Measurements from ENCODE around the gene KCNQ1. TPM values are rescaled to one million over a fixed set of nuclear protein-coding genes. Genes with fewer than 3 reads are reported as not detected.

Gene KCNQ1
- total and polyA plus RNA-seq, 2 experiments from 2014 or later = not detected

DNA sequence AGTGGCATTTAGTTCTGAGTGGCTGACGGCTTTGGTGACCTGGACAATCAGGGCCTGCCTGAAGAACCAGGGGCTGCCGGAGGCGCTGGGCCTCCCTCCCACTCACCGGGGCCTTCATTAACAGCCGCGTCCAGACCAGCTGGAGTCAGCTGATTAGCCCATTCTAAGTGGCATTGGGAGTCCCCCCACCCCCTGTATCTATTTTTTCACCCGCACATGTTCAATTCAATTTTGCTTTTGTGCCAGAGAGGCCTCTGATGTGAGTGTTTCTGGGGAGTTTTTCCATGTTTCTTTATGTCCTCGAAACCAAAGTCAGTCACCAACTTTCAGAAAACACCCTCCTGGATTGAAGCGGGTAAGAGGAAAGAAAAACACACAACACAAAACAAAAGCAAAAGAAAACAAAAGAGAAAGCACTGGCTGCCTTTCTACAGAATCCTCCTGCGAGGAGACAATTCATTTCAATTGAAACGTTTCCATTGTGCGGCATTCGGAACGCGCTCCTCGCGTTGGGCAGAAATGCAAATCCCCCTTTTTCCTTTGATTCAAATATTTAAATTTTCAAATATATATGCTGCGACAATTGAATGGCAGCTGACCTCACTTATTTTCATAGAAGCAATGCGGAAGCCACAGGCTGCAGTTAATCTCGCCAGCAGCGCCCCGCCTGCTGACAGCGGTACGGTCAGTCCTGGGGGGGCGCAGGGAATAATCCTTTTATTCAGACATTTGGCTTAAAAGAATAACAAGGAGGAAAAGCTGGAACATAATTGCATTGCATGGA is 423.1 kb downstream of the KCNQ1 start:
- H3K9ac ChIP-seq = no peak overlapping the region
- 84% methylated on average over 25 of the region's 25 CpGs for WGBS, 2 experiments (ENCODE audit: low coverage in 1 of 2, low lambda C conversion rate in 2 of 2, missing lambda C conversion rate in 2 of 2)
- DNase-seq = no peak
- H3K9me3 ChIP-seq (ENCODE audit: low read depth) = no peaks in the 10 kb centered on the region
- H3F3A ChIP-seq (ENCODE audit: insufficient read depth) = no peaks in the 10 kb centered on the region
- no peak overlapping the region for H2AFZ ChIP-seq
- in situ Hi-C loops (cut with MboI) = no loop called here
- H3K36me3 ChIP-seq (ENCODE audit: low read depth) = no peaks in the 10 kb centered on the region
- H4K20me1 ChIP-seq (ENCODE audit: insufficient read depth) = no peaks in the 10 kb centered on the region
- H3K79me2 ChIP-seq (ENCODE audit: insufficient read depth) = no peaks in the 10 kb centered on the region
- no peaks in the 10 kb centered on the region for H3K4me1 ChIP-seq (ENCODE audit: insufficient read depth)
- H3K27ac ChIP-seq = no peak overlapping the region
- no peak overlapping the region for H3K4me3 ChIP-seq
- no peaks in the 10 kb centered on the region for H3K9me2 ChIP-seq (ENCODE audit: insufficient read depth)
- TF ChIP-seq EZH2 (IDR thresholded peaks at IDR 0.05; ENCODE audit: insufficient read depth, poor library complexity, severe bottlenecking) (no peak), EZH2phosphoT487 (IDR thresholded peaks at IDR 0.05; ENCODE audit: insufficient read depth, low read depth) (no peak)
- peaks cover 43% of the 10 kb centered on the region for H3K27me3 ChIP-seq (replicated peaks; ENCODE audit: insufficient read depth)
- no peak overlapping the region for H3K4me2 ChIP-seq (ENCODE audit: unreplicated experiment)

DNA sequence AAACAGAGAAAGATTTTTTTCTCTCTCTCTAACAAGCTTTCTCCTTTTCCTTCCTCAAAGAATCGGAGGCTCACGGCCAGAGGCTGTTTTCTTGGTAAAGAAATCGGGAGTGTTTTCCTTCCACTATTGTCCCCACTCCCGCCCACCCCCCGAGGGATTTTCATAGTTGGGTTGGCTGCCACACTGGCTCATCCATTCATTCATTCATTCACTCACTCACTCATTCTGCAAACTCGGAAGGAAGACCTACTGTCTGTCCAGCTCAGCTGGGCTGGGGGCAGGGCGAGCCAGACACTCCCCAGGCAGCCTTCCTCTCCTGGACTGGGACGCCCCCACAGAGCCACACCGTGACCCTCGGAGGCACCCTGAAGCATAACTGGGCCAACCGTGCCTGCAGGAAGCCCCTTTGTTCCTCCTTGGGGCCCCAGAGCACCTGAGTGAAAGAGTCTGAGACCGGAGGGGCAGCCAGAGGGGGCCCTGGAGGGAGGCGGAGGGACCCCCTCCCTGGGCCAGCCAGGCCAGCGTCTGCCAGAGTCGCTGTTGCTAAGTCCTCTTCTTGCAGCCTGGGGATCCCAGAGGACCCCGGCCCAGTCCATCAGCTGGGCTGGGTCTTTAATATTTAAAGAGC is 423.8 kb downstream of the KCNQ1 start:
- in situ Hi-C loops (cut with MboI) = no loop called here
- H2AFZ ChIP-seq = no peak overlapping the region
- no peaks in the 10 kb centered on the region for H3K9me3 ChIP-seq (ENCODE audit: low read depth)
- WGBS, 2 experiments (ENCODE audit: low coverage in 1 of 2, low lambda C conversion rate in 2 of 2, missing lambda C conversion rate in 2 of 2) = 36 to 37% methylated on average over 11 to 16 of the region's 16 CpGs
- H3K4me1 ChIP-seq (ENCODE audit: insufficient read depth) = no peaks in the 10 kb centered on the region
- H3K9ac ChIP-seq = no peak overlapping the region
- H3K36me3 ChIP-seq (ENCODE audit: low read depth) = no peaks in the 10 kb centered on the region
- no peak for TF ChIP-seq EZH2phosphoT487 (IDR thresholded peaks at IDR 0.05; ENCODE audit: insufficient read depth, low read depth)
- TF ChIP-seq EZH2 (IDR thresholded peaks at IDR 0.05; ENCODE audit: insufficient read depth, poor library complexity, severe bottlenecking) = no peak
- H3K27ac ChIP-seq = no peak overlapping the region
- H3K79me2 ChIP-seq (ENCODE audit: insufficient read depth) = no peaks in the 10 kb centered on the region
- H4K20me1 ChIP-seq (ENCODE audit: insufficient read depth) = no peaks in the 10 kb centered on the region
- no peak overlapping the region for H3K4me3 ChIP-seq
- DNase-seq = no peak
- H3K9me2 ChIP-seq (ENCODE audit: insufficient read depth) = no peaks in the 10 kb centered on the region
- no peak overlapping the region for H3K4me2 ChIP-seq (ENCODE audit: unreplicated experiment)
- peaks cover 36% of the 10 kb centered on the region for H3K27me3 ChIP-seq (replicated peaks; ENCODE audit: insufficient read depth)
- H3F3A ChIP-seq (ENCODE audit: insufficient read depth) = no peaks in the 10 kb centered on the region

DNA sequence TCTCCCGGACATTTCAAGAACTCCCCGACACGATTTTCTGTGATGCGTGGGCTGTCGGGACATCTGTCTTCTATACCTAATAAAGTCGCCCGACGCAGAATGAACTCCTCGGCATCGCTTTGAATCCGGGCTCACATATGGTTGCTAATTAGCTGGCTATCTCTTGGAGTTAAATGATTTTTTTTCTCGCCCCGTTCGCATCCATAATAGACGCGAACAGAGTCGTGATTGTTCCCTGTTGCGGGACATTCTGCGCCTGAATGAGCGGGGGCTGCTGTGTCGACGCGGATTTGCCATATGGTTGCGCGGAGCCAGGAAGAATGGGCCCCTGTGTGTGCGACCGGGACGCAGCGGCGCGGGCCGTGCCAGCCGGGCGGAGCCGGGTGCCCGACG is 424.3 kb downstream of the KCNQ1 start:
- Histone ChIP-seq H3K9me2 (ENCODE audit: insufficient read depth) (no peaks in the 10 kb centered on the region), H3K27ac (no peak overlapping the region), H3K9me3 (ENCODE audit: low read depth) (no peaks in the 10 kb centered on the region), H3K4me3 (no peak overlapping the region), H3F3A (ENCODE audit: insufficient read depth) (no peaks in the 10 kb centered on the region), H3K79me2 (ENCODE audit: insufficient read depth) (no peaks in the 10 kb centered on the region), H3K4me2 (ENCODE audit: unreplicated experiment) (no peak overlapping the region), H3K4me1 (ENCODE audit: insufficient read depth) (no peaks in the 10 kb centered on the region), H3K27me3 (replicated peaks; ENCODE audit: insufficient read depth) (peaks cover 33% of the 10 kb centered on the region), H3K36me3 (ENCODE audit: low read depth) (no peaks in the 10 kb centered on the region), H3K9ac (no peak overlapping the region), H2AFZ (no peak overlapping the region), H4K20me1 (ENCODE audit: insufficient read depth) (no peaks in the 10 kb centered on the region)
- DNase-seq = no peak
- WGBS, 2 experiments (ENCODE audit: low coverage in 1 of 2, low lambda C conversion rate in 2 of 2, missing lambda C conversion rate in 2 of 2) = 6 to 8% methylated on average over 31 to 36 of the region's 37 CpGs
- in situ Hi-C loops (cut with MboI) = no loop called here
- TF ChIP-seq EZH2 (IDR thresholded peaks at IDR 0.05; ENCODE audit: insufficient read depth, poor library complexity, severe bottlenecking) (peak; percentile 87), EZH2phosphoT487 (IDR thresholded peaks at IDR 0.05; ENCODE audit: insufficient read depth, low read depth) (no peak)

DNA sequence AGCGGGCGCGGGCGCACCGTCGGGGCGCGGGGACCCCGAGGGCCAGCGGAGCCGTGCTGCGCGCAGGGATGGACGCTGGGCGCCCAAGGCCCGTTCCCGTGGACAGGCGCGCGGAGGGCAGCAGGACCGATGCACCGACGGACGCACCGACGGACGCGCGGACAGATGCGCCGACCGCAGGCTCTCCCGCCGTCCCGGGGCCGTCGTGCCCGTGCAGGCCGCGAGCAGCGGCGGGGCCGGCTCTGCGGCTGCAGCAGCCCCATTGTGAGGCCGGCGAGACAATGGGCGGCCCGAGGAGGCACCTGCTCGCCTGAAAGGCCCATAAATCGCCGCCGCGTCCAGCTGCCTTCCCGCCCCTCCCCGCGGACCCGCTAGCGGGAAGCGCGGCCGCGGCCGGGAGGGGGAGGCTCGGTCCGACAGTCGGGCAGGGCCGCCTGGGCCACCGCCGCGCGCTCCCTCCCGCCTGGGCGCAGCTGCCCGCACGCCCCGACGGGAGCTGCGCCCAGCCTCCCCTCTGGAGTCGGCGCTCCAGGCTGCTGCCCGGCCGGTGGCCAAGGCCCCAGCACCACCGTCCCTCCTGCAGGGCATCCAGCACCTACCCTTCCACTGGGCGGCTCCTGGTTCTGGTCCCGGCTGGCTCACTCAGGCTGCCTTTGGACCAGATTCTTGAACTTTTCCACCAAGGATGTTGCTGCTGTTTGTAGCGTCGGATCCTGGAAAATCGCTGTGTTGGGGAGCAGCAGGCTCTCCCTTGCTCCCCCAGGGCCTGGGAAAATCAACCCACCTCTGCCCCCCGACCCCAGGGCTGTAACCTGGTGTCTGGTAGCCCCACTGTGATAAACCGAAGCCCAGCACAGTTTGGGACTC is 425.0 kb downstream of the KCNQ1 start:
- Histone ChIP-seq H3K36me3 (ENCODE audit: low read depth) (no peaks in the 10 kb centered on the region), H4K20me1 (ENCODE audit: insufficient read depth) (no peaks in the 10 kb centered on the region), H3K4me3 (no peak overlapping the region), H3K27me3 (replicated peaks; ENCODE audit: insufficient read depth) (peaks cover 33% of the 10 kb centered on the region), H3K9me3 (ENCODE audit: low read depth) (no peaks in the 10 kb centered on the region), H2AFZ (no peak overlapping the region), H3K4me2 (ENCODE audit: unreplicated experiment) (no peak overlapping the region), H3K4me1 (ENCODE audit: insufficient read depth) (no peaks in the 10 kb centered on the region), H3K79me2 (ENCODE audit: insufficient read depth) (no peaks in the 10 kb centered on the region), H3K9ac (no peak overlapping the region), H3K27ac (no peak overlapping the region), H3F3A (ENCODE audit: insufficient read depth) (no peaks in the 10 kb centered on the region), H3K9me2 (ENCODE audit: insufficient read depth) (no peaks in the 10 kb centered on the region)
- peak; percentile 78 for TF ChIP-seq EZH2 (IDR thresholded peaks at IDR 0.05; ENCODE audit: insufficient read depth, poor library complexity, severe bottlenecking)
- no peak for TF ChIP-seq EZH2phosphoT487 (IDR thresholded peaks at IDR 0.05; ENCODE audit: insufficient read depth, low read depth)
- WGBS, 2 experiments (ENCODE audit: low coverage in 1 of 2, low lambda C conversion rate in 2 of 2, missing lambda C conversion rate in 2 of 2) = 7 to 13% methylated on average over 57 to 58 of the region's 90 CpGs
- no peak for DNase-seq
- in situ Hi-C loops (cut with MboI) = no loop called here
